Caki2 (cell line): ENCODE data around the gene PSORS1C1. TPM values are rescaled to one million over a fixed set of nuclear protein-coding genes. Genes with fewer than 3 reads are reported as not detected.
"Not testable (repeated sequence)": the region's sequence is repeated elsewhere in the genome, so short reads cannot be mapped to it uniquely, and the experiment has no call there.

Experiments used
- DNase-seq: peaks from one replicate; pipeline ENCODE4 v3.0.0-alpha.2; 2015; ENCODE audit warnings: low read depth
- in situ Hi-C: cut with HindIII; loops from 2 replicates; pipeline ENCODE4 v1.10.0; 2016; ENCODE audit warnings: low sequenced_read_pairs, low pct_unique_long_range_greater_than_20kb, mixed read lengths
- total RNA-seq: library from RNA; depleted of rRNA; stranded (reverse); fragments of >200 nt; shearing (Covaris generic); gene quantifications from 2 replicates; pipeline ENCODE4 v1.2.3, GENCODE V29; 2014; ENCODE audit warnings: low replicate concordance

Gene PSORS1C1
- total RNA-seq, 1 experiment from 2014 or later, result 0.20 TPM

GRCh38 chr6:31144296-31144969, 29.8 kb downstream of the PSORS1C1 start:
- in situ Hi-C loops, result no loop called here
- no peak for DNase-seq

DNA sequence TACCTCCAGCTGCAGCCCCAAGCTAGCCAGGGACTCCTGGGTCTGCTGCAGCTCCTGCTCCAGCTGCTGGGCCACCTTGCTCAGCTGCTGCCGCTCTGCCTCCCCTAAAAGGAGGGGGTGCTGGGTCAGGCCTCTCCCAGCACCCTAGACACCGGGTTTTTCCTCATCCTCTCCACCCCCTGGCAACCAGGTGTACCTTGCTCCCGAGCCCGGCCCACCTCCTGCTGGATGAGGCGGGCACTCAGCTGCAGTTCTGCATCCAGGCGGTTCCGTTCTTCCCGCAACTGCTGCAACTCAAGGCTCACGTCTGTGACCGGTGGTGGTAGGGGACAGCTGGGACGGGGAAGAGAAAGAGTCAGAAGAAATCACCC, 30.4 kb downstream of the PSORS1C1 start:
- in situ Hi-C loops, result no loop called here
- DNase-seq, result no peak

GRCh38 chr6:31145386-31145785, 30.8 kb downstream of the PSORS1C1 start:
- in situ Hi-C loops, result no loop called here
- DNase-seq, result no peak

GRCh38 chr6:31149827-31150447, 35.3 kb downstream of the PSORS1C1 start:
- in situ Hi-C loops, result no loop called here
- no peak for DNase-seq

- in situ Hi-C loops, result no loop called here
- DNase-seq, result peak; percentile 94
Observed at GRCh38 chr6:31152781-31153180, 38.2 kb downstream of the PSORS1C1 start.

GRCh38 chr6:31154436-31154835, 39.8 kb downstream of the PSORS1C1 start:
- in situ Hi-C loops, result no loop called here
- DNase-seq, result no peak

- in situ Hi-C loops, result no loop called here
- no peak for DNase-seq
Observed at GRCh38 chr6:31156641-31157040, 42.0 kb downstream of the PSORS1C1 start.

- DNase-seq, result no peak
- in situ Hi-C loops, result no loop called here
Observed at GRCh38 chr6:31157513-31158139, 43.0 kb downstream of the PSORS1C1 start, which contains the start of gene CCHCR1. CCHCR1 (minus strand) TSS chr6:31157802; CDS start chr6:31157600, 202 bp downstream.

DNA sequence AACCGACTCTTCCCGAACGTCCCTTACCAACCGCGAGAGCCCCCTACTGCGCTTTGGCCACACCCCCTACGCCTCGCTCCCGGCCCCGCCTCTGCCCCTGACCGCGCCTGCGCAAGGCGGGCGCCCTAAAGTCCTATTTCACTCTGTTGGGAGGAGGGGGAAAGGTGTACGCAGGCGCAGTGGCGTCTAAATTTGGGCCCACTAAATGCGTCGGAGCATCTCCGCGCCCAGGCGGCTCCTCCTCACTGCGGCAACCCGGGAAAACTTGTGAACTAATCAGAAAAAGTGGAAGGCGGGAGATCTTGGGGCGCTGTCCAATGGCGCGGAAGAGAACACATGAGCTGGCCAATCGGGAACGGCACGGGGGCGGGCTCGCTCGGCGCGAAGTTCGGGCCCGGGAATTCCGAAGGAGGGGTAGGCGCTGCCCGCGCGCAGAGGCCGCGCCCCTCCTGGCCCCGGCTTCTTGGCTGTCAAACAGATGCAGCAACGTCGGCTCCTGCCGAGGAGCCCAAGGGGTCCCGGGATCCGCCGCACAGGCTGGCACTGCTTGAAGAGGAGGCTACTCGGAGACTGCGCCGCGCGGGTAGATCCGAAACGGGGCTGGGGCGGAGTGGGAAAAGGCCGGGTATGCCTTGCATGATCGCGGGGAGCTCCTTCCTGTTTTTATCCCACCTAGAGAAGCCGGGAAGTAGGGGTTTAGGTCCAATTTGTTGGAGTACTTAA, 43.7 kb downstream of the PSORS1C1 start, which contains the start of gene TCF19:
TSS of gene TCF19 (plus strand) at position 450 of the 723 bp plus-strand sequence. CDS start 881 bp downstream, outside the sequence.
- in situ Hi-C loops, result no loop called here

GRCh38 chr6:31158863-31159855, 44.6 kb downstream of the PSORS1C1 start:
- DNase-seq, result peak; percentile 55

More for the DNA sequence above, 43.7 kb downstream of the PSORS1C1 start, which contains the start of gene TCF19:
- DNase-seq, result peak; percentile 100

DNA sequence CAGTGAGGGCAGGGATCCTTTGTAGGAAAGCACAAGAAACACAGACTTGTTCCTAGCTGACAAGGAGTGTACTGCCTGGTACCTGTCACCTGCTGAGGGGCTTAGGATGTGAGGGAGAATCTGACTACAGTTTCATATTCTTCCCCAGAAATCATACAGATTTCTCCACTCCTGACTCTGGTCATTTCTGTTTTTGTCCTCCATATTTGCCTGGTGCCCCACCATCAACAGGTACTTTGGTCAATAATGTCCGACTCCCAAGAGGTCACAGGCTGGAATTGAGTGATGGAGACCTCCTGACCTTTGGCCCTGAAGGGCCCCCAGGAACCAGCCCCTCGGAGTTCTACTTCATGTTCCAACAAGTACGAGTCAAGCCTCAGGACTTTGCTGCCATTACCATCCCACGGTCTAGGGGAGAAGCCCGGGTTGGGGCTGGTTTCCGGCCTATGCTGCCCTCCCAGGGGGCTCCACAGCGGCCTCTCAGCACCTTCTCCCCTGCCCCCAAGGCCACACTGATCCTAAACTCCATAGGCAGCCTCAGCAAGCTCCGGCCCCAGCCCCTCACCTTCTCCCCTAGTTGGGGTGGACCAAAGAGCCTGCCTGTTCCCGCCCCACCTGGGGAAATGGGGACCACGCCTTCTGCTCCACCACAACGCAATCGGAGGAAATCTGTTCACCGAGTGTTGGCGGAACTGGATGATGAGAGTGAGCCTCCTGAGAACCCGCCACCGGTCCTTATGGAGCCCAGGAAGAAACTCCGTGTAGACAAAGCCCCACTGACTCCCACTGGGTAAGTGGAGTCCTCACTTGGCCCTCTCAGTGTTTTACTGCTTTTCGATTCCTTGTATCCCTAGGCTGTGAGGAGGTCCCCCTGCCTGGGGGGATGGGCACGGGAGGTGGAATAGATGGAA, 46.9 kb downstream of the PSORS1C1 start:
- in situ Hi-C loops, result no loop called here
- no peak for DNase-seq

More at GRCh38 chr6:31158863-31159855, 44.6 kb downstream of the PSORS1C1 start:
- in situ Hi-C loops, result no loop called here

- no peak for DNase-seq
- in situ Hi-C loops, result no loop called here
Observed at GRCh38 chr6:31162463-31163165, 48.0 kb downstream of the PSORS1C1 start.

DNA sequence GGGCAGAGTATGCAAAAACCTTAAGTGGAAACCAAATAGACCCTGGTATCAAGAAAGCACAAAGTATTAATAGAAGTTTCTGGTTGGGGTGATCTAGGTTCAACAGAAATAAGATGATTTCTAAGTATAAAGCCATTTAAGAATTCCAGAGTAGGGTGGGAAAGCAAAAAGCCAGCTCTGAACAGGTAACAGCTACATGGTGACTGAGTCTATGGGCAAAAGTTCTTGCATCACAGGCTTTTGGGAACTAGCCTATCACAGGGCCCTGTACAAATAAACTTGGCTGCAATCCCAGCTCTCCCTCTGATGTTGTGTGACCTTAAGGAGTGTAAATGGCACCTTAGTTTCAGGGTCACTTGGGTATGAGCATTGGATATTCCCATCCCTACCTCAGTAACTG, 49.3 kb downstream of the PSORS1C1 start:
- no peak for DNase-seq
- in situ Hi-C loops, result no loop called here

- in situ Hi-C loops, DNase-seq: not testable (repeated sequence)
Observed at GRCh38 chr6:31164475-31165063, 50.0 kb downstream of the PSORS1C1 start.

DNA sequence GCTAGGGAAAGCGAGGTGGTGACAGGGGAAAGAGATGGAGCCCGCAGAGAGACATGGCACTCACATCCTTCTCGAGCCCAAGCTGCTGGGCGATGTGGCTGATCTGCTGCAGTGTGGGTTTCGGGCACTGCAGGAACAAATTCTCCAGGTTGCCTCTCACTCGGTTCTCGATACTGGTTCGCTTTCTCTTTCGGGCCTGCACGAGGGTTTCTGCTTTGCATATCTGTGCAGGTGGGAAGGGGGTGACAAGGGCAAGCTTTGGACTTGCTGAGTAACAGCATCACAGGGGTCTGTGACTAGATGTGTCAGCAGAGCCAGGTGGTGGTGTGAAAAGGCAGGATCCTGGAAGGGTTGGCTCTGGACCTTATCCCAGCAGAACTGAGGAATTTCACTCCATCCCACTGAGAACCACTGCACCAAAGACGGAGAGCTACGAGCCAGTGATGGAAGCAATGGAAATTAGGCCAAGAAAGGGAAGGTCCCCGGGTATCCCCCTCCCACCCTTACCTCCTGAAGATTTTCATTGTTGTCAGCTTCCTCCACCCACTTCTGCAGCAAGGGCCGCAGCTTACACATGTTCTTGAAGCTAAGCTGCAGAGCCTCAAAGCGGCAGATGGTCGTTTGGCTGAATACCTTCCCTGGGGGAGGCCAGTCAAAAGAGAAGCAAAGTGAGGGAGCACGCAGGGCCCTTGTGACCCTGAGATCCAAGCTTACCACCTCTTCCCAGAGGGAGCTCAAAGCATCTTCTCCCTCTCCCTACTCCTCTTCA, 50.6 kb downstream of the PSORS1C1 start:
- in situ Hi-C loops, DNase-seq: not testable (repeated sequence)
